Esophagus squamous epithelium (tissue), 5 donors: ENCODE results near the gene ARID3A. TPM values are rescaled to one million over a fixed set of nuclear protein-coding genes. Genes with fewer than 3 reads are reported as not detected.

Source experiments
- DNase-seq: peaks from one replicate; lab custom pipeline; 2025; lab: John Stamatoyannopoulos, UW
- H3K27ac ChIP-seq, 4 donors: fragments of 200-600 bp; sonication (generic); one replicate each; pipeline ENCODE4 v1.5.1; 2016 to 2019; ENCODE audit warnings: mild to moderate bottlenecking in 1 of 4
- H3K27me3 ChIP-seq, 4 donors: fragments of 200-600 bp; sonication (generic); 1 replicate in 3 of 4; 2 replicates in 1 of 4; pipeline versions ENCODE4 v1.5.1 to v1.6.0; 2017 to 2021; ENCODE audit warnings: antibody characterized with exemption in 1 of 4
- H3K36me3 ChIP-seq, 3 donors: fragments of 200-600 bp; sonication (generic); one replicate each; pipeline ENCODE4 v1.5.1; 2016 to 2019
- H3K4me1 ChIP-seq, 3 donors: fragments of 200-600 bp; sonication (generic); one replicate each; pipeline ENCODE4 v1.5.1; 2017 to 2019
- H3K4me3 ChIP-seq, 4 donors: fragments of 200-600 bp; sonication (generic); 1 replicate in 3 of 4; 2 replicates in 1 of 4; pipeline ENCODE4 v1.5.1; 2016 to 2019; ENCODE audit warnings: mild to moderate bottlenecking in 2 of 4, moderate library complexity in 1 of 4
- H3K9me3 ChIP-seq, 3 donors: fragments of 200-600 bp; sonication (generic); one replicate each; pipeline ENCODE4 v1.5.1; 2016 to 2019
- CTCF ChIP-seq, 6 experiments: fragments of 450-650 bp in 4 of 6; fragments of 200-600 bp in 2 of 6; sonication (generic) in 2 of 6; IDR thresholded peaks; one replicate each; pipeline ENCODE4 v1.5.1; 2016 to 2019; ENCODE audit warnings: antibody characterized with exemption in 6 of 6, mild to moderate bottlenecking in 4 of 6, moderate library complexity in 4 of 6
- POLR2A ChIP-seq, 4 donors: fragments of 450-650 bp; IDR thresholded peaks; one replicate each; pipeline ENCODE4 v1.6.1; 2017; ENCODE audit warnings: antibody characterized with exemption in 4 of 4, mild to moderate bottlenecking in 4 of 4, moderate library complexity in 3 of 4
- WGBS, 2 donors: methylation state at CpG; one replicate each; pipeline ENCODE4 v1.1.5; 2018; 5-methylcytosine and 5-hydroxymethylcytosine counted together
- intact Hi-C: fragments of 100-400 bp; cut with DNase I; formaldehyde crosslinking; loops from one replicate; pipeline ENCODE4 v1.15.0; 2022
- total RNA-seq, 4 donors: library from RNA; depleted of rRNA; stranded (reverse); fragments of >200 nt; gene quantifications; one replicate each; pipeline ENCODE4 v1.1.0, GENCODE V29; 2016
- donor health status: DM: yes; HTN: yes; CAD: no.

ARID3A gene
- total RNA-seq, 4 donors from 2014 or later, result 3.0 to 6.6 (median 4.7) TPM

DNA sequence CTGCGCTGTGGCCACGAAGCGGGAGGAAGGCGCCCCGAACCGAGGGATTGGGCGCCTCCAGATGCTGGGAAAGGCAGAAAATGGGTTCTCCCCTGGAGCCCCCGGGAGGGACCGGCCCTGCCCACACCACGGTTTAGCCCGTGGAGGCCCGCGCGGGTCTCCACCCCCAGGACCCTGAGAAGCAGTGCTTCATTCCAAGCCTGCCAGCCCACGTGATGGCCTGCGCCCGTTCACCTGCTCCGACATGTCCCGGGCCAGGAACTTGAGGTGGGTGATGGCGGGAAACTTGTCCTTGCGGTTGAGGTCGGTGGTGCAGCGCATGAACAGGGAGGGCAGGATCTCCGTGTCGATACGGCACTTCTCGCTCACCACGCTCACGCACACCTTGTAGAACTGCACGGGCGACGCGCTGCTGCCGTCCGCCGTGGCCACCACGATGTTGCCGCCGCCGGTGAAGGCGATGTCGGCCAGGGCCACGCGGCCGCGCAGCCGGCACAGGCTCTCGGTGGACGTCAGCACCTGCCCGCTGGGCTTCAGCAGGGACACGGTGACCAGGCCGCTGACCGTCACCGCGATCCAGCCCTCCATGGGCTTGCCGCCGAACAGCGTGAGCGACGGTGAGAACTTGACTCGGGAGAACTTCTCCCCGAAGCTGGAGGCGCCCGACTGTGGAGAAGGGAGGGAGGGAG, 40.2 kb upstream of the ARID3A start:
- no peak for DNase-seq

DNA sequence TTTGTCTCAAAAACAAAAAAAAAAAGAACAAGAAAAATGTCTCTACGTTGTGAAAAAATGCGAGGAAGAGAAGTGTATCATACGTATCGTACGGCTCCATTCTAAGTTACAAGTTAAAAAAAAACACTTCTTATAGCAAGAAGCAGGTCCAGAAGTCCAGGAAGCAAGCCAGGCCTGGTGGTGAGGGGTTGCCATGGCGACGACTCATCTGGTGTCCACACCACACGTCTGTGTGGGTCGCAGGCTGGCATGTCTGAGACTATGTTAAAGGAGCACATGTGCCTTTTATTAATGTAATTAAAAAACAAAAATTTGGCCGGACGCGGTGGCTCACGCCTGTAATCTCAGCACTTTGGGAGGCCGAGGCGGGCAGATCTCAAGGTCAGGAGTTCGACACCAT, 38.8 kb upstream of the ARID3A start:
- peaks cover 27 to 88% (median 46%) of the 10 kb centered on the region in 3 donors for H3K36me3 ChIP-seq

More for the DNA sequence above, 40.2 kb upstream of the ARID3A start:
- Histone ChIP-seq H3K27me3 (no peaks in the 10 kb centered on the region), H3K36me3 (peaks cover 36 to 100% (median 59%) of the 10 kb centered on the region in 3 donors), H3K9me3 (no peaks in the 10 kb centered on the region), H3K27ac (no peak overlapping the region), H3K4me1 (peaks cover 0 to 11% (median 0%) of the 10 kb centered on the region in 3 donors), H3K4me3 (no peak overlapping the region)
- WGBS, 2 donors, result 93 to 95% methylated on average over 17 to 31 of the region's 64 CpGs
- no peak for TF ChIP-seq CTCF (IDR thresholded peaks at IDR 0.05)
- intact Hi-C loops, result no loop called here

GRCh38 chr19:887599-887998, 38.2 kb upstream of the ARID3A start:
- Histone ChIP-seq H3K36me3 (peaks cover 27 to 83% (median 41%) of the 10 kb centered on the region in 3 donors), H3K4me3 (no peak overlapping the region), H3K4me1 (peaks cover 8 to 29% (median 9%) of the 10 kb centered on the region in 3 donors), H3K27ac (no peak overlapping the region), H3K27me3 (no peaks in the 10 kb centered on the region), H3K9me3 (no peaks in the 10 kb centered on the region)
- intact Hi-C loops, result no loop called here
- 89 to 90% methylated on average over 7 to 9 of the region's 10 CpGs for WGBS, 2 donors
- no peak for TF ChIP-seq CTCF (IDR thresholded peaks at IDR 0.05)
- TF ChIP-seq POLR2A (IDR thresholded peaks at IDR 0.05), result no peak
- no peak for DNase-seq

More for the DNA sequence above, 38.8 kb upstream of the ARID3A start:
- H3K4me1 ChIP-seq, result peaks cover 4 to 25% (median 7%) of the 10 kb centered on the region in 3 donors
- no peak for DNase-seq
- no peaks in the 10 kb centered on the region for H3K27me3 ChIP-seq
- no peak overlapping the region for H3K27ac ChIP-seq
- H3K9me3 ChIP-seq, result no peaks in the 10 kb centered on the region
- WGBS, 2 donors, result 79 to 82% methylated on average over 16 of the region's 16 CpGs
- no peak for TF ChIP-seq POLR2A (IDR thresholded peaks at IDR 0.05)
- TF ChIP-seq CTCF (IDR thresholded peaks at IDR 0.05), result no peak
- intact Hi-C loops, result no loop called here
- H3K4me3 ChIP-seq, result no peak overlapping the region

DNA sequence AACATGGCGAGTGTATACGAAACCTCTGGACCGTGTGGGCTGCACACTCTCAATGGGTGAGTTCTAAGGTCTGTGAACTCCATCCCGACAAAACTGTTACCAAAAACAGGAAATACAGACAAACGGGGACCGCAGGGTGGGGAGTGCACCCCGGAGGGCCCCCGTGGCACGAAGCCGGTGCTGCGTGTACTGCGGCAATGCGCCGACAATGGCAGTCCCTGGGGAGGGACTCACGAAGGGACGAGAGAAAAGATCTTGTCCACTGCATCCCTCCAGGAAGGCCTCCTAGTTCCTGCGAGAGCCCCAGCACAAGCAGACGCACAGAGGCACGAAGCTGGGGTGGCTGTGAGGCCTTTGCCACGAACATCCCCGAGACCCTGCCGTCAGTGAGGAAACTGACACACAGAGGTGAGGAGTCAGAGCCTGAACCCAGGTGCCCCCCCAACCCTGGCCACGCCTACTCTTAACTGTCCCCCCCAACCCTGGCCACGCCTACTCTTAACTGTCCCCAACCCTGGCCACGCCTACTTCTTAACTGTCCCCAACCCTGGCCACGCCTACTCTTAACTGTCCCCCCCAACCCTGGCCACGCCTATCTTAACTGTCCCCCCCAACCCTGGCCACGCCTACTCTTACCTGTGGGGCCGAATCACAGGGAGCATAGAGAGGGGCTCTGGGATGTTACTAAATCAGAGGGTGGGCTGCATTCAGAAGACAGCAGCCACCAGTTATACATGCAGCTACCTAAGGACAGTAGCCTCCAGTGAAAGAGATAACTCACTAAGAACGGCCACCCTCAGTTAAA, 37.1 kb upstream of the ARID3A start:
- Histone ChIP-seq H3K9me3 (no peaks in the 10 kb centered on the region), H3K4me3 (no peak overlapping the region), H3K27ac (no peak overlapping the region), H3K36me3 (peaks cover 27 to 71% (median 40%) of the 10 kb centered on the region in 3 donors), H3K27me3 (no peaks in the 10 kb centered on the region), H3K4me1 (peaks cover 8 to 30% (median 9%) of the 10 kb centered on the region in 3 donors)
- WGBS, 2 donors, result 79 to 90% methylated on average over 17 to 27 of the region's 30 CpGs
- DNase-seq, result no peak
- TF ChIP-seq POLR2A (IDR thresholded peaks at IDR 0.05), result no peak
- no peak for TF ChIP-seq CTCF (IDR thresholded peaks at IDR 0.05)
- intact Hi-C loops, result no loop called here
